ENCODE data around the gene MAN2B2. TPM values are rescaled to one million over a fixed set of nuclear protein-coding genes. Genes with fewer than 3 reads are reported as not detected.
A peak's percentile ranks its signal among the peaks of the same experiment; 100 is the strongest.

Gene MAN2B2
- total RNA-seq, 2 experiments from 2014 or later, result 13.7 to 19.4 TPM

DNA sequence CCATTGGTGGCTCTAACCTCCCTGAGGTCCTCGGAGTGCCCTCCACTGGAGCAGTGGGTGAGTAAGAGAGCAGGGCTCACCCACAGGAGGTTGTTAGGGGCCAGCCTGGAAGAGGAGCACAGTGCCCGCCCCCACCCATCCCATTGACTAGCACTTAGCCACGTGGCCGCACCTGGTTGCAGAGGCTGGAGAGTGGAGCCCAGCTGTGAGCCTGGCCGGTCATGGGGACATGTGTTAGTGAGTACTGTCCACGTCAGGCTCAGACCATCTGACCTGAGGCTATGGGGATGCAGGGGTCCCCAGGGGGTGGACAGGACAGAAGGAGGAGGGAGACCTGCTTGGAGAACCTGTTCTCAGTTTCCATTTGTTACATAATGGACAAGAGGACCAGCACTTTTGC, 1.4 kb upstream of the MAN2B2 start:
- Histone ChIP-seq H3K4me1 (ENCODE audit: insufficient read depth, low read length, poor library complexity, severe bottlenecking) (peaks cover 9% of the 10 kb centered on the region), H3K4me2 (ENCODE audit: low read length) (no peak overlapping the region), H3K4me3 (ENCODE audit: low read depth, low read length, poor library complexity, severe bottlenecking) (no peak overlapping the region), H3K9me2 (ENCODE audit: insufficient read depth, low read length) (no peaks in the 10 kb centered on the region), H3K9me3 (ENCODE audit: low read length) (no peaks in the 10 kb centered on the region), H3K27ac (ENCODE audit: low read depth, low read length, poor library complexity, severe bottlenecking) (no peak overlapping the region), H3K36me3 (ENCODE audit: insufficient read depth, low read length) (peaks cover 16% of the 10 kb centered on the region), H4K20me1 (ENCODE audit: insufficient read depth, low read length) (no peaks in the 10 kb centered on the region), H3K79me2 (ENCODE audit: insufficient read depth, low read depth, low read length) (no peaks in the 10 kb centered on the region; the same call in 1 of the 2 replicates), H2AFZ (ENCODE audit: low read length) (no peak overlapping the region)
- no TSS peak for BruUV-seq (replicated peaks)
- TF ChIP-seq EZH2phosphoT487 (IDR thresholded peaks at IDR 0.05; ENCODE audit: borderline replicate concordance, low read depth, low read length), result no peak
- TF ChIP-seq, protein P1, sequence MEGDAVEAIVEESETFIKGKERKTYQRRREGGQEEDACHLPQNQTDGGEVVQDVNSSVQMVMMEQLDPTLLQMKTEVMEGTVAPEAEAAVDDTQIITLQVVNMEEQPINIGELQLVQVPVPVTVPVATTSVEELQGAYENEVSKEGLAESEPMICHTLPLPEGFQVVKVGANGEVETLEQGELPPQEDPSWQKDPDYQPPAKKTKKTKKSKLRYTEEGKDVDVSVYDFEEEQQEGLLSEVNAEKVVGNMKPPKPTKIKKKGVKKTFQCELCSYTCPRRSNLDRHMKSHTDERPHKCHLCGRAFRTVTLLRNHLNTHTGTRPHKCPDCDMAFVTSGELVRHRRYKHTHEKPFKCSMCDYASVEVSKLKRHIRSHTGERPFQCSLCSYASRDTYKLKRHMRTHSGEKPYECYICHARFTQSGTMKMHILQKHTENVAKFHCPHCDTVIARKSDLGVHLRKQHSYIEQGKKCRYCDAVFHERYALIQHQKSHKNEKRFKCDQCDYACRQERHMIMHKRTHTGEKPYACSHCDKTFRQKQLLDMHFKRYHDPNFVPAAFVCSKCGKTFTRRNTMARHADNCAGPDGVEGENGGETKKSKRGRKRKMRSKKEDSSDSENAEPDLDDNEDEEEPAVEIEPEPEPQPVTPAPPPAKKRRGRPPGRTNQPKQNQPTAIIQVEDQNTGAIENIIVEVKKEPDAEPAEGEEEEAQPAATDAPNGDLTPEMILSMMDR (conservative IDR thresholded peaks at IDR 0.05; ENCODE audit: low read length), result no peak
- ChIA-PET CTCF (ENCODE audit: unreplicated experiment) (interaction anchor here (0.6 kb wide), 2 partner anchors 104 to 154 kb away, joined by 3 read pairs; no protein-coding TSS in a partner anchor), POLR2A (interaction anchor here (1.6 kb wide), 1 partner anchor 18 kb away, joined by 5 read pairs; no protein-coding TSS in a partner anchor)
- DNase-seq (ENCODE audit: low spot score), result no peak
- intact Hi-C loops (cut with micrococcal nuclease; ENCODE audit: unreplicated experiment), result no loop called here

DNA sequence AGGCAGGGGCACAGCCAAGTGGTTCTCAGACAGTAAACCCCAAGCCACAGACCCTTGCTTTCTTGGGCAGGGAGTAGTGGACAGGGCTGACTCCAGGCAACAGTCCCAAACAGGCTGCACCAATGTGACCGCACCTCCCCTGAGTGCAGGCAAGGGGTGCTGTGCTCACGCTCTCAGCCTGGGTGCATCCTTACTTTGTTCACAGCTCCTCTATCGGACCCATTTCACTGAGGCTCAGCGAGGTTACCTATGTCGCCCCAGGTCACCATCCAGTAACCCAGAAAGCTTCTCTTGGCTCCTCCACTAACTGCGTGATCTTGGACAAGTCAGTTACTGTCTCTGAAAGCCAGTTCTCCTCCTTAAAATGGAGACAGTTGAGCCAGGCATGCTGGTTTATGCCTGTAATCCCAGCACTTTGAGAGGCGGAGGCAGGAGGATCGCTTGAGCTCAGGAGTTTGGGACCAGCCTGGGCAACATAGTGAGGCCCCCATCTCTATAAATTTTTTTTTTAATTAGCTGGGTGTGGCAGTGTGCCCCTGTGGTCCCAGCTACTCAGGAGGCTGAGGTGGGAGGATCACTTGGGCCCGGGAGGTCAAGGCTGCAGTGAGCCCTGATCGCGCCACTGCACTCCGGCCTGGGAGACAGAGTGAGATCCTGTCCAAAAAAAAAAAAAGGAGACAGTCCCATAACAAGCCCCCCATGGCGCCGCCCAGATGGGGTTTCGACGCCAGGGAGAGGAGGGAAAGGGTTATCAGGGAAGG, 823 bp upstream of the MAN2B2 start:
- ChIA-PET CTCF (ENCODE audit: unreplicated experiment) (interaction anchor here (0.6 kb wide), 1 partner anchor 173 kb away, joined by 3 read pairs; no protein-coding TSS in a partner anchor), POLR2A (interaction anchor here (0.6 to 1.6 kb wide), 6 partner anchors 17 to 335 kb away, joined by 3 to 7 read pairs (median 4); no protein-coding TSS in a partner anchor)
- no peak for TF ChIP-seq EZH2phosphoT487 (IDR thresholded peaks at IDR 0.05; ENCODE audit: borderline replicate concordance, low read depth, low read length)
- TF ChIP-seq, protein P1 (conservative IDR thresholded peaks at IDR 0.05; ENCODE audit: low read length), result no peak
- Histone ChIP-seq H3K4me2 (ENCODE audit: low read length) (peak overlapping the region; percentile 89), H3K4me3 (ENCODE audit: low read depth, low read length, poor library complexity, severe bottlenecking) (peak overlapping the region; percentile 89), H2AFZ (ENCODE audit: low read length) (peak overlapping the region; percentile 87), H3K4me1 (ENCODE audit: insufficient read depth, low read length, poor library complexity, severe bottlenecking) (peaks cover 9% of the 10 kb centered on the region), H3K79me2 (ENCODE audit: insufficient read depth, low read depth, low read length) (no peaks in the 10 kb centered on the region; the same call in 1 of the 2 replicates), H3K36me3 (ENCODE audit: insufficient read depth, low read length) (peaks cover 20% of the 10 kb centered on the region), H4K20me1 (ENCODE audit: insufficient read depth, low read length) (no peaks in the 10 kb centered on the region), H3K9me3 (ENCODE audit: low read length) (no peaks in the 10 kb centered on the region), H3K27ac (ENCODE audit: low read depth, low read length, poor library complexity, severe bottlenecking) (no peak overlapping the region), H3K9me2 (ENCODE audit: insufficient read depth, low read length) (no peaks in the 10 kb centered on the region)
- peak; percentile 31 for DNase-seq (ENCODE audit: low spot score)
- BruUV-seq (replicated peaks), result no TSS peak
- intact Hi-C loops (cut with micrococcal nuclease; ENCODE audit: unreplicated experiment), result no loop called here
